ENCODE data around the gene EMC8. TPM values are rescaled to one million over a fixed set of nuclear protein-coding genes. Genes with fewer than 3 reads are reported as not detected.
"Not testable (repeated sequence)": the region's sequence is repeated elsewhere in the genome, so short reads cannot be mapped to it uniquely, and the experiment has no call there.

EMC8 gene
- total RNA-seq, 1 donor from 2014 or later, result 57.1 TPM

GRCh38 chr16:85829171-85829719 lies 29.9 kb upstream of the EMC8 start:
- H3K36me3 Mint-ChIP-seq (ENCODE audit: low read depth), result no peaks in the 10 kb centered on the region
- H3K9me3 Mint-ChIP-seq, result peaks cover 4% of the 10 kb centered on the region
- H3K4me3 Mint-ChIP-seq, result no peak overlapping the region
- intact Hi-C loops (cut with micrococcal nuclease), result no loop called here
- H3K27ac Mint-ChIP-seq, result no peak overlapping the region
- peaks cover 2% of the 10 kb centered on the region for H3K4me1 Mint-ChIP-seq
- no peak for DNase-seq
- H3K27me3 Mint-ChIP-seq, result peaks cover 29% of the 10 kb centered on the region

GRCh38 chr16:85828166-85828565 lies 28.8 kb upstream of the EMC8 start:
- Mint-ChIP-seq H3K27me3 (peaks cover 29% of the 10 kb centered on the region), H3K4me3 (no peak overlapping the region)
- intact Hi-C loops (cut with micrococcal nuclease), result no loop called here

DNA sequence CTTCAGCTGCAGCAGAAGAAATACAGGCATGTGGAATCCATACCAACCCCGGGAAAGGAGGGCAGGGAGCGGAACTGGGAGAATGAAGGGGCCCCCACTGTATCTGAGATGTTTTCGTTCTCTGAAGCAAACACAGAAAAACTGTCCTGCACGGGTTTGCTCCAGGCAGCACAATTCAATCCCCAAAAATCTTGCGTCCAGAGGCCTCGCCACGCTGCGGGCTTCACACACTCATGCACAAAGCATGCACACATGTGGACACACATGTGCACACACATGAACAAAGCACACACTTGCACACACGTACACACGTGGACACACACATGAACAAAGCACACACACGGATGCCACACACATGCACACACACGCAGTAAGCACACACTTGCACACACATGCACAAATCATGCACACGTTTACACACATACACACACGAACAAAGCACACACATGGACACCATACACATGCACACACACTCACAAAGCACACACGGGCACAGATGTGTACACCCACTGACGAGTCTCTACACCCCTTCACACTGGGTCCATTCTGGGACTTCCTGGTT lies 27.4 kb upstream of the EMC8 start:
- peaks cover 19% of the 10 kb centered on the region for H3K27me3 Mint-ChIP-seq

More at GRCh38 chr16:85828166-85828565, 28.8 kb upstream of the EMC8 start:
- DNase-seq, result no peak
- peaks cover 2% of the 10 kb centered on the region for H3K4me1 Mint-ChIP-seq
- no peaks in the 10 kb centered on the region for H3K36me3 Mint-ChIP-seq (ENCODE audit: low read depth)
- H3K27ac Mint-ChIP-seq, result no peak overlapping the region
- peaks cover 4% of the 10 kb centered on the region for H3K9me3 Mint-ChIP-seq

GRCh38 chr16:85825326-85825725 lies 26.0 kb upstream of the EMC8 start:
- H3K4me3 Mint-ChIP-seq, result no peak overlapping the region
- intact Hi-C loops (cut with micrococcal nuclease), result no loop called here
- H3K4me1 Mint-ChIP-seq, result peaks cover 6% of the 10 kb centered on the region
- no peaks in the 10 kb centered on the region for H3K9me3 Mint-ChIP-seq
- DNase-seq, result no peak
- H3K36me3 Mint-ChIP-seq (ENCODE audit: low read depth), result no peaks in the 10 kb centered on the region
- H3K27me3 Mint-ChIP-seq, result peaks cover 8% of the 10 kb centered on the region
- no peak overlapping the region for H3K27ac Mint-ChIP-seq

More for the DNA sequence above, 27.4 kb upstream of the EMC8 start:
- Mint-ChIP-seq H3K9me3 (no peaks in the 10 kb centered on the region), H3K4me1 (peaks cover 3% of the 10 kb centered on the region), H3K27ac (no peak overlapping the region), H3K4me3 (no peak overlapping the region), H3K36me3 (ENCODE audit: low read depth) (no peaks in the 10 kb centered on the region)
- no peak for DNase-seq
- intact Hi-C loops (cut with micrococcal nuclease), result no loop called here

GRCh38 chr16:85824161-85825135 lies 25.1 kb upstream of the EMC8 start:
- H3K27ac Mint-ChIP-seq, result no peak overlapping the region
- peaks cover 6% of the 10 kb centered on the region for H3K4me1 Mint-ChIP-seq
- no peaks in the 10 kb centered on the region for H3K9me3 Mint-ChIP-seq
- no peak for DNase-seq
- no peak overlapping the region for H3K4me3 Mint-ChIP-seq
- H3K27me3 Mint-ChIP-seq, result peaks cover 5% of the 10 kb centered on the region
- intact Hi-C loops (cut with micrococcal nuclease), result no loop called here
- H3K36me3 Mint-ChIP-seq (ENCODE audit: low read depth), result no peaks in the 10 kb centered on the region

DNA sequence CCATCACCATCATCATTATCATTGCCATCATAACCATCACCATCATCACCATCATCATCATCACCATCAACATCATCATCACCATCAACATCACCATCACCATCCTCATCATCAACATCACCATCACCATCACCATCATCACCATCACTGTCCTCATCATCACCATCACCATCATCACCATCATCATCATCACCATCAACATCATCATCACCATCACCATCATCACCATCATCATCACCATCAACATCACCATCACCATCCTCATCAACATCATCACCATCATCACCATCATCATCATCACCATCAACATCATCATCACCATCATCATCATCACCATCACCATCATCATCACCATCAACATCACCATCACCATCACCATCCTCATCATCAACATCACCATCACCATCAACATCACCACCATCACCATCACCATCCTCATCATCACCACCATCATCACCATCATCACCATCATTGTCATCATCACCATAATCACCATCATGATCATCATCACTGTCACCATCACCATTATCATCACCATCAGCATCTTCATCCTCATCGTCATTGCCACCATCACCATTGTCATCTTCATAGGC lies 24.1 kb upstream of the EMC8 start:
- no peak for DNase-seq
- Mint-ChIP-seq H3K4me3 (no peak overlapping the region), H3K27ac (no peak overlapping the region), H3K4me1 (peaks cover 7% of the 10 kb centered on the region), H3K9me3 (no peaks in the 10 kb centered on the region), H3K27me3 (peaks cover 5% of the 10 kb centered on the region), H3K36me3 (ENCODE audit: low read depth) (no peaks in the 10 kb centered on the region)
- intact Hi-C loops (cut with micrococcal nuclease), result no loop called here

DNA sequence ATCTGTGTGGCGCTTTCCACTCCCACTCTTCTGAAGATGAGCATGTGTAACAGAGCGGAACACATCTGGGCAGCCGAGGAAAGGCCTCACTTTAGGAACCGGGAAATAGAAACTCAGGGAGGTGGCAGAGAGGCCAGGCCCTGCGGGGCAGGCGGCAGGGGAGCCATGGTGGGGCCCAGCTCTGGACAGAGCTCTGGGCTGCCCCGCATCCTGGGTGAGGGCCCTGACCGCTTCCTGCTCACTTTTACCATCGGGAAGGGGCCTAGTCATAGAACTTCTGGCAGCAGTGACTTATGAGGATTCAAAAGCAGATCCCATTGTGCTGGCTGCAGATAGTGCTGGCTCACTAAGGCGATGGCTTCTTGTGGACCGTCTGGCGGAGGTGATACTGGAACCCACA lies 22.8 kb upstream of the EMC8 start:
- no peak for DNase-seq
- intact Hi-C loops (cut with micrococcal nuclease), result no loop called here

DNA sequence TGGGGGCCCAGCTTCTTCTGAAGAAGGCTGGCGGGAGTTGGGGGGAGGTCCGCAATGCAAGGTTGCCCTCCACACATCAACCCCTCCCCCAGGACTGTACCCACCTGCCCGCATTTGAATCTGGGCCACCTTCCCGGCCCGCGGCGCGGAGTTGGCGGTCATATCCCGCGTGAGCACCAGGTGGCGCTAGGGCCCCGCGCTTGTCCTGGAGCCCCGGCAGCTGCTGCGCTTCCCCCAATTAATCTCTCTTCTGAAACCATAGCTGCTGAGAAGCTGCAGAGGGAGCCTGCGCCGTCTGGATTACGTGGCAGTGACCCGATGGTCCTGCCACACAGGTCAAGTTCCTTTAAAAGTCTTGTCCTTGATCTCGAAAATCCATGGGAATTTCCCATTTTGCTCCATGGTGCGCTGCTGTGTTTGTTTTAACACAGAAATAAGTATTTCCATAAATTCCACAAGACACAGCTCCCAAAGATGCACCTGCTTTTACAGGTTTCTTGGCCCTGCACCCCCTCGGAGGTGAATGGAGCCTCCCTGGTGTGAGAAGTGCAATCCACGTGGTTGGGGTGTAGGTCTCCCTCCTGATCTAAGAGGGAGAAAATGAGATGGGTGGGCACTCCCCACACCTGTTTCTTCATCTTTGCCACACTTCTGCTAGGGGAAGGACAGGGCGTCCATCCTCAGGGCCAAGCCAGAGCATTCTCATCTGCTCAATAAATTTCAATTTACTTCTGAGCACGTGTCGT lies 22.2 kb upstream of the EMC8 start:
- DNase-seq, result peak; percentile 94
- Mint-ChIP-seq H3K9me3 (no peaks in the 10 kb centered on the region), H3K36me3 (ENCODE audit: low read depth) (no peaks in the 10 kb centered on the region), H3K4me3 (no peak overlapping the region), H3K4me1 (peaks cover 7% of the 10 kb centered on the region), H3K27ac (no peak overlapping the region), H3K27me3 (peaks cover 5% of the 10 kb centered on the region)
- intact Hi-C loops (cut with micrococcal nuclease), result loop anchor here (1.0 to 2.0 kb wide), 4 partner anchors 73 to 195 kb away; partner anchors contain the start of gene IRF8

More for the DNA sequence above, 22.8 kb upstream of the EMC8 start:
- Mint-ChIP-seq H3K27ac (no peak overlapping the region), H3K4me1 (peaks cover 7% of the 10 kb centered on the region), H3K27me3 (peaks cover 5% of the 10 kb centered on the region), H3K36me3 (ENCODE audit: low read depth) (no peaks in the 10 kb centered on the region), H3K9me3 (no peaks in the 10 kb centered on the region), H3K4me3 (no peak overlapping the region)

- H3K27ac Mint-ChIP-seq, result no peak overlapping the region
- H3K36me3 Mint-ChIP-seq (ENCODE audit: low read depth), result no peaks in the 10 kb centered on the region
- H3K4me3 Mint-ChIP-seq, result no peak overlapping the region
- H3K27me3 Mint-ChIP-seq, result peaks cover 7% of the 10 kb centered on the region
- no peaks in the 10 kb centered on the region for H3K9me3 Mint-ChIP-seq
- DNase-seq, result no peak
- peaks cover 7% of the 10 kb centered on the region for H3K4me1 Mint-ChIP-seq
- intact Hi-C loops (cut with micrococcal nuclease), result loop anchor here (1.0 to 2.0 kb wide), 4 partner anchors 74 to 196 kb away; partner anchors contain the start of gene IRF8
Observed at GRCh38 chr16:85820604-85821372, 21.4 kb upstream of the EMC8 start.

DNA sequence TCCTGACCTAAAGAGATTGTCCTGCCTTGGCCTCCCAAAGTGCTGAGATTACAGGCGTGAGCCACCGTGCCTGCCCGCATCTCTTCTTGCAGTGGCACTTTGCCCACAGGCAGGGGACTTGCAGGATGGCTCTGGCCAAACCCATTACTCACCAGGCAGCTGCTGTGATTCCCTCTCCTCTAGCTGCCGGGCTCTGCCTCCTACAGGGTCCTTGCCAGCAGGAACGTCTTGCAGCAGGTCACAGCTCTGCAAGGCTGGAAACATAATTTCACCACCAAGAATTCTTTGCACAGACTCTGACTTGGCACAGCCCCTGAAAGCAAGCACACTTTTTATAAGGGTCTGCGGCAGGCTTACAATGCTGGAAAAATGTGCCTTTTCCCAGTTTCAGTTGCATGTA lies 20.4 kb upstream of the EMC8 start:
- Mint-ChIP-seq H3K4me3 (no peak overlapping the region), H3K4me1 (peaks cover 7% of the 10 kb centered on the region), H3K27ac (no peak overlapping the region), H3K9me3 (no peaks in the 10 kb centered on the region), H3K36me3 (ENCODE audit: low read depth) (no peaks in the 10 kb centered on the region), H3K27me3 (peaks cover 7% of the 10 kb centered on the region)
- intact Hi-C loops (cut with micrococcal nuclease), result loop anchor here (2.0 to 10.0 kb wide), 2 partner anchors 79 to 705 kb away; partner anchors contain the start of gene IRF8
- no peak for DNase-seq

DNA sequence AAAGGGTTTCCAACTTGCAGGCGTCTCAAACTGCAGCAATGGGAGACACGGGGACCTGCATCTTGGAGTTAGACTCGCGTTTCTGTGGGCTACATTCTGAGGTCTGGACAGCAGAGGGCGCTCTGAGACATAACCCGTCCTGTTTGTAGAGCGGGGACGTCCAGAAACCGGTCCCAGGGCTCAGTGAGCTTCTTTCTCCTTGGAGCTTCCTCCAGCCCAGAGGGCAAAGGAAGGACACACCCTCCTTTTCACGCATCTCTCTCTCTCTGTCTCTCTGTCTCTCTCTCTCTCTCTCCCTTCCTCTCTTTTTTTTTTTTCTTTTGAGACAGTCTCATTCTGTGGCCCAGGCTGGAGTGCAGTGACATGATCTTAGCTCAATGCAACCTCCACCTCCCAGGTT lies 19.9 kb upstream of the EMC8 start:
- intact Hi-C loops (cut with micrococcal nuclease), result loop anchor here (10.0 kb wide), 1 partner anchor 706 kb away; no protein-coding TSS in a partner anchor
- no peaks in the 10 kb centered on the region for H3K36me3 Mint-ChIP-seq (ENCODE audit: low read depth)
- peaks cover 7% of the 10 kb centered on the region for H3K27me3 Mint-ChIP-seq
- H3K4me1 Mint-ChIP-seq, result peaks cover 7% of the 10 kb centered on the region
- peak; percentile 95 for DNase-seq
- no peaks in the 10 kb centered on the region for H3K9me3 Mint-ChIP-seq
- H3K4me3 Mint-ChIP-seq, result no peak overlapping the region
- H3K27ac Mint-ChIP-seq, result peak overlapping the region; percentile 8

DNA sequence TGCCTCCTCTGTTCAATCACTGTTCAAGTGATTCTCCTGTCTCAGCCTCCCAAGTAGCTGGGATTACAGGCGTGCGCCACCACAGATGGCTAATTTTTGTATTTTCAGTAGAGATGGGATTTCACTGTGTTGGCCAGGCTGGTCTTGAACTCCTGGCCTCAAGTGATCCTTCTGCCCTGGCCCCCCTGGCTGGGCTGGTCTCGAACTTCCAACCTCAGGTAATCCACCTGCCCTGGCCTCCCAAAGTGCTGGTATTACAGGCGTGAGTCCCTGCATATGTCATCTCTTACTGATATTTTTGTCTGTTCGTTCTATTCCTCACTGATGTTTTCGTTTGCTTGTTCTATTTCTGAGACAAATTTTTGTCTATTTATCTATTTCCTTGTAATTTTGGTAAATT lies 17.9 kb upstream of the EMC8 start:
- not testable (repeated sequence) for H3K4me1 Mint-ChIP-seq; DNase-seq; H3K4me3 Mint-ChIP-seq; H3K36me3 Mint-ChIP-seq (ENCODE audit: low read depth); H3K9me3 Mint-ChIP-seq; H3K27ac Mint-ChIP-seq
- peaks cover 16% of the 10 kb centered on the region for H3K27me3 Mint-ChIP-seq
- intact Hi-C loops (cut with micrococcal nuclease), result loop anchor here (10.0 kb wide), 1 partner anchor 708 kb away; no protein-coding TSS in a partner anchor
